Activated T-cell treated with anti-CD3 and anti-CD28 coated beads, Interleukin-2, amount 50 U/mL, for 4 hours (primary cell): ENCODE measurements around the gene HPS6. TPM values are rescaled to one million over a fixed set of nuclear protein-coding genes. Genes with fewer than 3 reads are reported as not detected.

ENCODE experiments used
- total RNA-seq, 3 donors: library from RNA; stranded (reverse); gene quantifications; one replicate each; pipeline ENCODE4 v1.2.1, GENCODE V29; 2021

Gene HPS6
- total RNA-seq, 3 donors from 2014 or later, result 25.4 to 27.7 (median 25.5) TPM

Other genes with a start within 250 kb of the HPS6 start
- gene OGA, start 246.9 kb upstream of the HPS6 start, total RNA-seq, result 10 to 100 TPM; 52.0 to 72.2 (median 64.5) TPM
- gene KCNIP2, start 221.5 kb upstream of the HPS6 start, total RNA-seq, result under 1 TPM; 0.23 to 0.63 (median 0.37) TPM
- 10 to 100 TPM; 16.6 to 21.7 (median 21.5) TPM for gene ARMH3, start 9.2 kb upstream of the HPS6 start, total RNA-seq
- 10 to 100 TPM; 55.7 to 59.6 (median 56.2) TPM for gene LDB1, start 55.0 kb downstream of the HPS6 start, total RNA-seq
- 100 to 1,000 TPM; 155 to 161 (median 156) TPM for gene PPRC1, start 67.7 kb downstream of the HPS6 start, total RNA-seq
- 100 to 1,000 TPM; 451 to 523 (median 461) TPM for gene NOLC1, start 87.0 kb downstream of the HPS6 start, total RNA-seq
- gene ELOVL3, start 160.9 kb downstream of the HPS6 start, total RNA-seq, result not detected
- under 1 TPM in 2 of 3 donors, not detected in 1; 0.25 to 0.46 TPM for gene PITX3, start 176.2 kb downstream of the HPS6 start, total RNA-seq
- gene GBF1, start 180.2 kb downstream of the HPS6 start, total RNA-seq, result 10 to 100 TPM; 42.9 to 46.5 (median 43.3) TPM